GM12878 (cell line): ENCODE data around the gene CLEC16A. TPM values are rescaled to one million over a fixed set of nuclear protein-coding genes. Genes with fewer than 3 reads are reported as not detected.

Experiments used
- BHLHE40 ChIP-seq, 2 experiments: fragments of 450-650 bp in 1 of 2; IDR thresholded peaks; 2 replicates each; pipeline ENCODE4 v1.6.1; 2011 to 2017; ENCODE audit warnings: low read depth in 2 of 2, borderline replicate concordance in 1 of 2, improper control_type of control experiment in 1 of 2, low read length in 1 of 2, mild to moderate bottlenecking in 1 of 2
- BMI1 ChIP-seq: fragments of 450-650 bp; IDR thresholded peaks from 2 replicates; pipeline ENCODE4 v1.6.1; 2016; ENCODE audit warnings: mild to moderate bottlenecking, moderate library complexity, borderline replicate concordance
- EP300 ChIP-seq, 2 experiments: fragments of 150-350 bp in 1 of 2; IDR thresholded peaks; 2 replicates each; pipeline ENCODE4 v1.6.1; 2011 to 2012; ENCODE audit warnings: low read depth in 2 of 2, low read length in 2 of 2, borderline replicate concordance in 1 of 2, improper control_type of control experiment in 1 of 2, inconsistent platforms in 1 of 2; ENCODE audit not compliant: control insufficient read depth in 1 of 2
- ETV6 ChIP-seq, 2 experiments: fragments of 450-650 bp in 1 of 2; IDR thresholded peaks in 1 of 2; conservative IDR thresholded peaks in 1 of 2; 2 replicates each; pipeline ENCODE4 v1.6.1; 2014; ENCODE audit warnings: antibody characterized with exemption in 1 of 2, borderline replicate concordance in 1 of 2, low read depth in 1 of 2, mild to moderate bottlenecking in 1 of 2, moderate library complexity in 1 of 2
- EZH2 ChIP-seq: IDR thresholded peaks from 2 replicates; pipeline ENCODE4 v1.6.1; 2012; ENCODE audit warnings: low read depth, mild to moderate bottlenecking, control low read depth, inconsistent platforms, low read length, borderline replicate concordance; ENCODE audit not compliant: control insufficient read depth
- GATAD2B ChIP-seq: fragments of 450-650 bp; conservative IDR thresholded peaks from 2 replicates; pipeline ENCODE4 v1.6.1; 2017; ENCODE audit warnings: low read depth, mild to moderate bottlenecking, moderate library complexity
- HDAC6 ChIP-seq: fragments of 200-600 bp; sonication (generic); IDR thresholded peaks from one replicate; pipeline ENCODE4 v1.8.0; 2017; ENCODE audit warnings: antibody characterized with exemption; ENCODE audit not compliant: unreplicated experiment
- HDGF ChIP-seq: fragments of 450-650 bp; IDR thresholded peaks from 2 replicates; pipeline ENCODE4 v1.6.1; 2016; ENCODE audit warnings: antibody characterized with exemption
- IKZF2 ChIP-seq, 2 experiments: fragments of 450-650 bp; IDR thresholded peaks; 2 replicates each; pipeline ENCODE4 v1.6.1; 2017; ENCODE audit warnings: mild to moderate bottlenecking in 2 of 2, moderate library complexity in 2 of 2
- MTA2 ChIP-seq: fragments of 450-650 bp; IDR thresholded peaks from 2 replicates; pipeline ENCODE4 v1.6.1; 2016; ENCODE audit warnings: low read depth, mild to moderate bottlenecking, moderate library complexity
- RELA ChIP-seq: fragments of 450-650 bp; IDR thresholded peaks from 2 replicates; pipeline ENCODE4 v1.8.0; 2014; ENCODE audit warnings: borderline replicate concordance; ENCODE audit not compliant: partially characterized antibody
- RFX5 ChIP-seq: IDR thresholded peaks from 2 replicates; pipeline ENCODE4 v1.6.1; 2011; ENCODE audit warnings: low read depth, low read length, improper control_type of control experiment
- RUNX3 ChIP-seq: IDR thresholded peaks from 2 replicates; pipeline ENCODE4 v1.6.1; 2012; ENCODE audit warnings: low read length, inconsistent platforms
- SUPT20H ChIP-seq: IDR thresholded peaks from 2 replicates; pipeline ENCODE4 v1.6.1; 2011; ENCODE audit warnings: low read depth, mild to moderate bottlenecking, low read length, moderate library complexity, borderline replicate concordance; ENCODE audit not compliant: control insufficient read depth
- ZZZ3 ChIP-seq: IDR thresholded peaks from 2 replicates; pipeline ENCODE4 v1.6.1; 2011; ENCODE audit warnings: low read depth; ENCODE audit not compliant: control insufficient read depth, insufficient read length
- polyA plus RNA-seq, 11 experiments: library from polyadenylated mRNA; depleted of rRNA in 4 of 11; unstranded in 6 of 11; stranded (reverse) in 5 of 11; fragments of >200 nt; fragmentation: Nextera tagmentation in 4 of 11; fragmentation: Illumina TruSeq in 1 of 11; extraction: Ambion mirVana in 4 of 11; extraction: Trizol in 1 of 11; gene quantifications; 1 replicate in 1 of 11; 2 replicates in 10 of 11; pipeline versions ENCODE4 v1.2.1 to v1.2.3, GENCODE V29; 2011 to 2016; ENCODE audit warnings: inconsistent platforms in 2 of 11, missing spikeins in 2 of 11, low read depth in 1 of 11
- total RNA-seq, 4 experiments: library from RNA; depleted of rRNA in 3 of 4; stranded (reverse); fragments of >200 nt in 3 of 4; fragmentation: Illumina TruSeq in 1 of 4; extraction: Trizol in 1 of 4; gene quantifications; 2 replicates each; pipeline versions ENCODE4 v1.2.1 to v1.2.3, GENCODE V29; 2013 to 2021
- TF ChIP-seq, protein P1 (sequence below): fragments of 450-650 bp; IDR thresholded peaks from 2 replicates; pipeline ENCODE4 v1.6.1; 2017; ENCODE audit warnings: mild to moderate bottlenecking, low read depth, inconsistent platforms; ENCODE audit not compliant: poor library complexity, severe bottlenecking
- TF ChIP-seq, protein P2 (sequence below): fragments of 450-650 bp; IDR thresholded peaks from 2 replicates; pipeline ENCODE4 v1.6.1; 2017; ENCODE audit warnings: low read depth, mild to moderate bottlenecking, moderate library complexity
- TF ChIP-seq, protein P3 (sequence below): fragments of 450-650 bp; IDR thresholded peaks from 2 replicates; pipeline ENCODE4 v1.6.1; 2014; ENCODE audit warnings: mild to moderate bottlenecking
- TF ChIP-seq, protein P4 (sequence below): fragments of 450-650 bp; IDR thresholded peaks from 2 replicates; pipeline ENCODE4 v1.6.1; 2017; ENCODE audit warnings: mild to moderate bottlenecking, moderate library complexity

Gene CLEC16A
- total and polyA plus RNA-seq, 10 of the 15 experiments (the other 5 are each of a cell fraction or from before 2014, with no cell fraction given) = 1.5 to 28.8 (median 19.2) TPM

DNA sequence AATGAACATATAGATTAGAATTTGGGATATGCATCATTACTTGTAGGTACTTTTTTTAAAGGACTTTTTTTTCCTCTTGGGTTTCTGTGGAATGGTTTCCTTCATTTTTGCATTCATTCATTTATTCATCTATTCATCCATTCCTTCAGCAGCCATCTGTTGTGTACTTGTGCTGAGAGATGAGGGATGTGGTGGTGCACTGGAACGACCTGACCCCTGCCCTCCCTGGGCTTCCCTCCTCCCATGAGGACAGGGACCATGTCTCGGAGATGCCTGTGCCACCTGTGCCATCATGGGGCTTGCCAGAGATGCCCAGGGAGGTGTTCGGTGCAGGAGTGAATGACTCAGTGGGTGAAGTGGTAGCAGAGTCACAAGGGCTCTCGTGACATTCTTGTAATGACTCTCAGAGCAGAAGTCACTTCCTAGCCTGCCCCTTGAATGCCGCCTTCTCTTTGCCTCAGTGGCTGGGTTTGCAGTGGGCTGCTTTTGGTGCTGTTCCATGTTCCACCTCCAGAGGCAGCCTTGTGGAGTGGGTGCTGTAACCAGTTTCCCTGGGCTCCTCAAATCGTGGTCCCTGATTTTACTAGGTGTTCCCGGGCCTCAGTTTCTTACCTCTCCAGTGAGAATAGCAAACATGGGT is 43.9 kb downstream of the CLEC16A start (continued):
- TF ChIP-seq, protein P1, sequence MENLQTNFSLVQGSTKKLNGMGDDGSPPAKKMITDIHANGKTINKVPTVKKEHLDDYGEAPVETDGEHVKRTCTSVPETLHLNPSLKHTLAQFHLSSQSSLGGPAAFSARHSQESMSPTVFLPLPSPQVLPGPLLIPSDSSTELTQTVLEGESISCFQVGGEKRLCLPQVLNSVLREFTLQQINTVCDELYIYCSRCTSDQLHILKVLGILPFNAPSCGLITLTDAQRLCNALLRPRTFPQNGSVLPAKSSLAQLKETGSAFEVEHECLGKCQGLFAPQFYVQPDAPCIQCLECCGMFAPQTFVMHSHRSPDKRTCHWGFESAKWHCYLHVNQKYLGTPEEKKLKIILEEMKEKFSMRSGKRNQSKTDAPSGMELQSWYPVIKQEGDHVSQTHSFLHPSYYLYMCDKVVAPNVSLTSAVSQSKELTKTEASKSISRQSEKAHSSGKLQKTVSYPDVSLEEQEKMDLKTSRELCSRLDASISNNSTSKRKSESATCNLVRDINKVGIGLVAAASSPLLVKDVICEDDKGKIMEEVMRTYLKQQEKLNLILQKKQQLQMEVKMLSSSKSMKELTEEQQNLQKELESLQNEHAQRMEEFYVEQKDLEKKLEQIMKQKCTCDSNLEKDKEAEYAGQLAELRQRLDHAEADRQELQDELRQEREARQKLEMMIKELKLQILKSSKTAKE = no peak
- TF ChIP-seq ZZZ3 (no peak), HDGF (0 out of 2 replicates have a peak, but pooled peaks have one; percentile 47), RUNX3 (peak; percentile 32; the same call in 1 of the 2 replicates), BMI1 (no peak), EZH2 (no peak), SUPT20H (no peak), RELA (peak; percentile 24), ETV6 (conservative IDR thresholded peaks at IDR 0.05 in 1 of 2, IDR thresholded peaks at IDR 0.05 in 1 of 2; ENCODE audit: borderline replicate concordance in 1 of 2, low read depth in 1 of 2) (peak in 1 of 2 experiments; percentile 50; a peak in 1 of 4 replicates), BHLHE40 (IDR thresholded peaks at IDR 0.05; ENCODE audit: borderline replicate concordance in 1 of 2, low read depth in 2 of 2, low read length in 1 of 2) (peak; percentile 74 to 86), HDAC6 (no peak), GATAD2B (peak; percentile 67; the same call in 1 of the 2 replicates), IKZF2 (IDR thresholded peaks at IDR 0.05) (peak; percentile 74 to 81), RFX5 (no peak), MTA2 (peak; percentile 58; the same call in 1 of the 2 replicates), EP300 (IDR thresholded peaks at IDR 0.05; ENCODE audit: borderline replicate concordance in 1 of 2, control insufficient read depth in 1 of 2, low read depth in 2 of 2, low read length in 2 of 2) (peak in 1 of 2 experiments; percentile 18; a peak in 1 of 4 replicates)
- TF ChIP-seq, protein P2, sequence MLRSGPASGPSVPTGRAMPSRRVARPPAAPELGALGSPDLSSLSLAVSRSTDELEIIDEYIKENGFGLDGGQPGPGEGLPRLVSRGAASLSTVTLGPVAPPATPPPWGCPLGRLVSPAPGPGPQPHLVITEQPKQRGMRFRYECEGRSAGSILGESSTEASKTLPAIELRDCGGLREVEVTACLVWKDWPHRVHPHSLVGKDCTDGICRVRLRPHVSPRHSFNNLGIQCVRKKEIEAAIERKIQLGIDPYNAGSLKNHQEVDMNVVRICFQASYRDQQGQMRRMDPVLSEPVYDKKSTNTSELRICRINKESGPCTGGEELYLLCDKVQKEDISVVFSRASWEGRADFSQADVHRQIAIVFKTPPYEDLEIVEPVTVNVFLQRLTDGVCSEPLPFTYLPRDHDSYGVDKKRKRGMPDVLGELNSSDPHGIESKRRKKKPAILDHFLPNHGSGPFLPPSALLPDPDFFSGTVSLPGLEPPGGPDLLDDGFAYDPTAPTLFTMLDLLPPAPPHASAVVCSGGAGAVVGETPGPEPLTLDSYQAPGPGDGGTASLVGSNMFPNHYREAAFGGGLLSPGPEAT = peak; percentile 68
- TF ChIP-seq, protein P3, sequence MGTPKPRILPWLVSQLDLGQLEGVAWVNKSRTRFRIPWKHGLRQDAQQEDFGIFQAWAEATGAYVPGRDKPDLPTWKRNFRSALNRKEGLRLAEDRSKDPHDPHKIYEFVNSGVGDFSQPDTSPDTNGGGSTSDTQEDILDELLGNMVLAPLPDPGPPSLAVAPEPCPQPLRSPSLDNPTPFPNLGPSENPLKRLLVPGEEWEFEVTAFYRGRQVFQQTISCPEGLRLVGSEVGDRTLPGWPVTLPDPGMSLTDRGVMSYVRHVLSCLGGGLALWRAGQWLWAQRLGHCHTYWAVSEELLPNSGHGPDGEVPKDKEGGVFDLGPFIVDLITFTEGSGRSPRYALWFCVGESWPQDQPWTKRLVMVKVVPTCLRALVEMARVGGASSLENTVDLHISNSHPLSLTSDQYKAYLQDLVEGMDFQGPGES = no peak
- TF ChIP-seq, protein P4, sequence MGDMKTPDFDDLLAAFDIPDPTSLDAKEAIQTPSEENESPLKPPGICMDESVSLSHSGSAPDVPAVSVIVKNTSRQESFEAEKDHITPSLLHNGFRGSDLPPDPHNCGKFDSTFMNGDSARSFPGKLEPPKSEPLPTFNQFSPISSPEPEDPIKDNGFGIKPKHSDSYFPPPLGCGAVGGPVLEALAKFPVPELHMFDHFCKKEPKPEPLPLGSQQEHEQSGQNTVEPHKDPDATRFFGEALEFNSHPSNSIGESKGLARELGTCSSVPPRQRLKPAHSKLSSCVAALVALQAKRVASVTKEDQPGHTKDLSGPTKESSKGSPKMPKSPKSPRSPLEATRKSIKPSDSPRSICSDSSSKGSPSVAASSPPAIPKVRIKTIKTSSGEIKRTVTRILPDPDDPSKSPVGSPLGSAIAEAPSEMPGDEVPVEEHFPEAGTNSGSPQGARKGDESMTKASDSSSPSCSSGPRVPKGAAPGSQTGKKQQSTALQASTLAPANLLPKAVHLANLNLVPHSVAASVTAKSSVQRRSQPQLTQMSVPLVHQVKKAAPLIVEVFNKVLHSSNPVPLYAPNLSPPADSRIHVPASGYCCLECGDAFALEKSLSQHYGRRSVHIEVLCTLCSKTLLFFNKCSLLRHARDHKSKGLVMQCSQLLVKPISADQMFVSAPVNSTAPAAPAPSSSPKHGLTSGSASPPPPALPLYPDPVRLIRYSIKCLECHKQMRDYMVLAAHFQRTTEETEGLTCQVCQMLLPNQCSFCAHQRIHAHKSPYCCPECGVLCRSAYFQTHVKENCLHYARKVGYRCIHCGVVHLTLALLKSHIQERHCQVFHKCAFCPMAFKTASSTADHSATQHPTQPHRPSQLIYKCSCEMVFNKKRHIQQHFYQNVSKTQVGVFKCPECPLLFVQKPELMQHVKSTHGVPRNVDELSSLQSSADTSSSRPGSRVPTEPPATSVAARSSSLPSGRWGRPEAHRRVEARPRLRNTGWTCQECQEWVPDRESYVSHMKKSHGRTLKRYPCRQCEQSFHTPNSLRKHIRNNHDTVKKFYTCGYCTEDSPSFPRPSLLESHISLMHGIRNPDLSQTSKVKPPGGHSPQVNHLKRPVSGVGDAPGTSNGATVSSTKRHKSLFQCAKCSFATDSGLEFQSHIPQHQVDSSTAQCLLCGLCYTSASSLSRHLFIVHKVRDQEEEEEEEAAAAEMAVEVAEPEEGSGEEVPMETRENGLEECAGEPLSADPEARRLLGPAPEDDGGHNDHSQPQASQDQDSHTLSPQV = peak; percentile 48; the same call in 1 of the 2 replicates
